ENCODE data around the gene TTLL5. TPM values are rescaled to one million over a fixed set of nuclear protein-coding genes. Genes with fewer than 3 reads are reported as not detected.

TTLL5 gene
- total RNA-seq, 1 experiment from 2014 or later: 35.7 TPM

DNA sequence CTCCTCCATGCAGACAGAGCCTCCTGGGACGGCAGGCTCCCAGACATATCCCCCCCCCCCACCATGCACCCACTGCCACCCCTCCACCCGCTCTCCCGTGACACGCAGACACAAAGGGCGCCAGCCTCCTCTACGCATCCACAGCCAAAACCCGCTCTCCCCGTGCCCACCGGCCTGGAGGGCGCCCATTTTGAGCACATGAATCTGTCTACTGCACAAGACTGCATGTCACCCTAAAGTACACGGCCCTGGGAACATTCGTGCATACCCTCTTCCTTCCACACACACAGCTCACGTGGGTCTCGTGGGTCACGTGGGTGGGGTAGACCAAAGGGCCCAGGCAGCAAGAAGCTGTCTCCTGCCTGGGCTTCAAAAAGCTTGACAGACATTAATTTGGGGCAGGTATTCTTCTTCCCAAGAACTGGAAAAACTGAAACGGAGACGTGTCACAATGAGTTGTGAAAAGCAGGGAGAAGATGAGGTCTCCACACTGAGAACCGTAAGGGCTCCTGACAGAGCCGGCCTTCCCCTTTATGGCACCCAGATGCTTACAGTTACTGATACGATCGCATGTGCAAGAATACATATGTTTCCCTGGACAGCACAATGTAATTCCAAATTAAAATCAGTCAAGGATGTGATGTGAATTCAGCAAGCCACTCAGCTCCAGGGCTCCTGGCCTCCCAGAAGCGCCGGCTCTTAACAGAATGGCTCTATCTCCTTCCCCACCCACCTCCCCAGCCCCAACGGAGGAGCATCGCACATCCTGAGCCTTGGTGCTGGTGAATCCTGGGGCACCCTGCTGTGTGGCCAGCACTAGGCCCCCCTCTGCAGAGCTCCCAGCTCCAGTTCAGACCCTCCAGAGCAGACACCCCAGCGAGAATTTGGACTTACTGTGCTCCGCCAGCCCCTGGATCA, 318.9 kb downstream of the TTLL5 start:
- H3K27ac ChIP-seq (ENCODE audit: insufficient read length, low read depth, low read length): no peak overlapping the region
- peaks cover 36 to 42% of the 10 kb centered on the region in 2 experiments for H3K4me1 Mint-ChIP-seq
- H3K18ac ChIP-seq (ENCODE audit: insufficient read length, low read depth, low read length): no peak overlapping the region
- no peak overlapping the region for H4K91ac ChIP-seq (ENCODE audit: insufficient read length, low read depth, low read length)
- H3K4me2 ChIP-seq (ENCODE audit: insufficient read depth, insufficient read length, low read length): no peak overlapping the region
- no peak overlapping the region for H2BK5ac ChIP-seq (ENCODE audit: insufficient read length, low read length)
- peaks cover 53% of the 10 kb centered on the region for H3K27me3 Mint-ChIP-seq (ENCODE audit: low read depth)
- no peak overlapping the region for H3T11ph ChIP-seq (ENCODE audit: low read length)
- DNase-seq: no peak
- H3K9me3 ChIP-seq (ENCODE audit: control insufficient read depth, low read depth, low read length): no peaks in the 10 kb centered on the region
- H3K23ac ChIP-seq (ENCODE audit: insufficient read length, low read depth, low read length): no peak overlapping the region
- peaks cover 2% of the 10 kb centered on the region; the same call in 1 of the 2 replicates for H3K27me3 ChIP-seq (ENCODE audit: insufficient read depth, low read length)
- no peak overlapping the region for H2BK120ac ChIP-seq (ENCODE audit: low read depth, low read length, poor library complexity, severe bottlenecking)
- no peaks in the 10 kb centered on the region for H3K9me3 Mint-ChIP-seq
- peak overlapping the region in 1 of 2 experiments; percentile 38; a peak in 2 of 5 replicates for H3K4me3 Mint-ChIP-seq
- no peak overlapping the region for H2BK12ac ChIP-seq (ENCODE audit: insufficient read length, low read depth, low read length)
- peaks cover 12% of the 10 kb centered on the region for H3K23me2 ChIP-seq (ENCODE audit: insufficient read length, low read depth, low read length, poor library complexity, severe bottlenecking)
- TF ChIP-seq, protein P1, sequence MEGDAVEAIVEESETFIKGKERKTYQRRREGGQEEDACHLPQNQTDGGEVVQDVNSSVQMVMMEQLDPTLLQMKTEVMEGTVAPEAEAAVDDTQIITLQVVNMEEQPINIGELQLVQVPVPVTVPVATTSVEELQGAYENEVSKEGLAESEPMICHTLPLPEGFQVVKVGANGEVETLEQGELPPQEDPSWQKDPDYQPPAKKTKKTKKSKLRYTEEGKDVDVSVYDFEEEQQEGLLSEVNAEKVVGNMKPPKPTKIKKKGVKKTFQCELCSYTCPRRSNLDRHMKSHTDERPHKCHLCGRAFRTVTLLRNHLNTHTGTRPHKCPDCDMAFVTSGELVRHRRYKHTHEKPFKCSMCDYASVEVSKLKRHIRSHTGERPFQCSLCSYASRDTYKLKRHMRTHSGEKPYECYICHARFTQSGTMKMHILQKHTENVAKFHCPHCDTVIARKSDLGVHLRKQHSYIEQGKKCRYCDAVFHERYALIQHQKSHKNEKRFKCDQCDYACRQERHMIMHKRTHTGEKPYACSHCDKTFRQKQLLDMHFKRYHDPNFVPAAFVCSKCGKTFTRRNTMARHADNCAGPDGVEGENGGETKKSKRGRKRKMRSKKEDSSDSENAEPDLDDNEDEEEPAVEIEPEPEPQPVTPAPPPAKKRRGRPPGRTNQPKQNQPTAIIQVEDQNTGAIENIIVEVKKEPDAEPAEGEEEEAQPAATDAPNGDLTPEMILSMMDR (conservative IDR thresholded peaks at IDR 0.05): no peak
- H3K9ac ChIP-seq (ENCODE audit: extremely low read depth, insufficient read length, low read length): no peak overlapping the region
- no peak overlapping the region for H4K8ac ChIP-seq (replicated peaks; ENCODE audit: insufficient read length, low read depth, low read length)
- no peaks in the 10 kb centered on the region; a peak in 1 of 7 replicates for H3K36me3 Mint-ChIP-seq (ENCODE audit: insufficient read depth in 1 of 3, low read depth in 3 of 3)
- WGBS (ENCODE audit: extremely low coverage, insufficient read length, low lambda C conversion rate): no CpG with 5 or more reads among the region's 27 CpGs
- H2BK15ac ChIP-seq (ENCODE audit: low read depth, low read length): no peak overlapping the region
- H3K4me1 ChIP-seq (ENCODE audit: insufficient read depth, low read length): peaks cover 8% of the 10 kb centered on the region; the same call in 1 of the 2 replicates
- H3K27ac Mint-ChIP-seq: no peak overlapping the region
- no peaks in the 10 kb centered on the region for H3K79me1 ChIP-seq (ENCODE audit: insufficient read depth, low read depth, low read length, poor library complexity, severe bottlenecking)
- no peak overlapping the region for H3K4ac ChIP-seq (ENCODE audit: low read depth, low read length)
- H4K20me1 ChIP-seq (ENCODE audit: control insufficient read depth, insufficient read depth, insufficient read length): no peaks in the 10 kb centered on the region
- no peak overlapping the region for H3K14ac ChIP-seq (ENCODE audit: insufficient read depth, low read length)
- no peaks in the 10 kb centered on the region for H3K79me2 ChIP-seq (ENCODE audit: insufficient read depth, low read length)
- H3K56ac ChIP-seq (ENCODE audit: insufficient read length, low read depth, low read length): no peak overlapping the region
- H2AFZ ChIP-seq (ENCODE audit: low read length): no peak overlapping the region
- H2AK5ac ChIP-seq (ENCODE audit: insufficient read length, low read length): no peak overlapping the region
- H4K5ac ChIP-seq (ENCODE audit: insufficient read length, low read depth, low read length): no peak overlapping the region
- no peak overlapping the region for H2BK20ac ChIP-seq (ENCODE audit: low read depth, low read length, poor library complexity, severe bottlenecking)
